ENCODE data around the gene DCLK1.

DCLK1 gene

DNA sequence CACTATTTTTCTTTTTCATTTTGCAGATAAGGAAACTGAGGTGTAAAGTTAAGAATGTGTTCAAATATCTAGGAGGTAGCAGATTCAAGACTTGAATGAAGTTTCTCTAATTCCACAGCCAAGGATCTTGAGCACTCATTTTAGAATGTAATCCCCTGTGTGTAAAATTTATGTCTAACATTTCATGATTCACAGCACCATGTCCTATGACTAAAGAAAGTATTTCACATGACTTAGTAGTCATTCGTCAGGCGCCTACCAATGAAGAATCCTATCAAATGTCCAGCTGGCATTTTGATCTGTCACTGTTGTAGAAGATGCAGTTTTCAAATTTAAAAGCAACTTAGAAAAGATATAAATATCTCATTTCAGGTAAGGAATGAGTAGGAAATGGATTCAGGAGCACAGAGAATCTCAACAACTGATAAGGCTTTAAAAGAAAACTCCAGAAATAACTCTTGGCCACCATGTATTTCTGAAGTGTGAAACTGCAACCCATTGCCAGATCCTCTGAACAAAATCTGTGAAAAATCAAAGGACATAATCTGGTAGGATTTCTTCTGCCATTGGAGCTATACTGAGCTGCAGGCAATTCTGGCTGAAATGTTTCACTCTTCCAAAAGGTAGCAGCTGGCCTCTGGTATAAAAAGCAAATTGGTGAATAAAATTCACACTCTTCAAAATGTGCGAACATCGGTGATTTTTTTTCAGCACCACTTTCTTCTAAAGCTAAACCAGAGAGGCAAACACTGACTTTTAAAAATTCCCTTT lies 92.2 kb downstream of the DCLK1 start:
- DNase-seq (ENCODE audit: low read depth in 1 of 2, low spot score in 1 of 2): no peak
- no peaks in the 10 kb centered on the region for H3K27me3 ChIP-seq (ENCODE audit: insufficient read depth, poor library complexity, severe bottlenecking)
- H3K27ac ChIP-seq (replicated peaks): no peak overlapping the region
- no peak overlapping the region for H3K4me3 ChIP-seq (replicated peaks; ENCODE audit: insufficient read depth, low read length)
- TF ChIP-seq SPI1 (IDR thresholded peaks at IDR 0.05; ENCODE audit: borderline replicate concordance, low read depth) (no peak), POLR2AphosphoS5 (IDR thresholded peaks at IDR 0.05; ENCODE audit: low read depth) (no peak), GABPA (IDR thresholded peaks at IDR 0.05; ENCODE audit: low read depth) (no peak), REST (IDR thresholded peaks at IDR 0.05; ENCODE audit: insufficient replicate concordance, low read depth) (no peak)
- TF ChIP-seq, protein P1, sequence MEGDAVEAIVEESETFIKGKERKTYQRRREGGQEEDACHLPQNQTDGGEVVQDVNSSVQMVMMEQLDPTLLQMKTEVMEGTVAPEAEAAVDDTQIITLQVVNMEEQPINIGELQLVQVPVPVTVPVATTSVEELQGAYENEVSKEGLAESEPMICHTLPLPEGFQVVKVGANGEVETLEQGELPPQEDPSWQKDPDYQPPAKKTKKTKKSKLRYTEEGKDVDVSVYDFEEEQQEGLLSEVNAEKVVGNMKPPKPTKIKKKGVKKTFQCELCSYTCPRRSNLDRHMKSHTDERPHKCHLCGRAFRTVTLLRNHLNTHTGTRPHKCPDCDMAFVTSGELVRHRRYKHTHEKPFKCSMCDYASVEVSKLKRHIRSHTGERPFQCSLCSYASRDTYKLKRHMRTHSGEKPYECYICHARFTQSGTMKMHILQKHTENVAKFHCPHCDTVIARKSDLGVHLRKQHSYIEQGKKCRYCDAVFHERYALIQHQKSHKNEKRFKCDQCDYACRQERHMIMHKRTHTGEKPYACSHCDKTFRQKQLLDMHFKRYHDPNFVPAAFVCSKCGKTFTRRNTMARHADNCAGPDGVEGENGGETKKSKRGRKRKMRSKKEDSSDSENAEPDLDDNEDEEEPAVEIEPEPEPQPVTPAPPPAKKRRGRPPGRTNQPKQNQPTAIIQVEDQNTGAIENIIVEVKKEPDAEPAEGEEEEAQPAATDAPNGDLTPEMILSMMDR (IDR thresholded peaks at IDR 0.05; ENCODE audit: insufficient read depth, low read length): no peak

GRCh38 chr13:36033035-36033434 lies 98.1 kb downstream of the DCLK1 start:
- TF ChIP-seq POLR2AphosphoS5 (IDR thresholded peaks at IDR 0.05; ENCODE audit: low read depth) (no peak), SPI1 (IDR thresholded peaks at IDR 0.05; ENCODE audit: borderline replicate concordance, low read depth) (no peak), REST (IDR thresholded peaks at IDR 0.05; ENCODE audit: insufficient replicate concordance, low read depth) (no peak), GABPA (IDR thresholded peaks at IDR 0.05; ENCODE audit: low read depth) (no peak)
- TF ChIP-seq, protein P1 (IDR thresholded peaks at IDR 0.05; ENCODE audit: insufficient read depth, low read length): no peak
- Histone ChIP-seq H3K27ac (replicated peaks) (no peak overlapping the region), H3K27me3 (ENCODE audit: insufficient read depth, poor library complexity, severe bottlenecking) (no peaks in the 10 kb centered on the region), H3K4me3 (replicated peaks; ENCODE audit: insufficient read depth, low read length) (no peak overlapping the region)
- no peak for DNase-seq (ENCODE audit: low read depth in 1 of 2, low spot score in 1 of 2)

DNA sequence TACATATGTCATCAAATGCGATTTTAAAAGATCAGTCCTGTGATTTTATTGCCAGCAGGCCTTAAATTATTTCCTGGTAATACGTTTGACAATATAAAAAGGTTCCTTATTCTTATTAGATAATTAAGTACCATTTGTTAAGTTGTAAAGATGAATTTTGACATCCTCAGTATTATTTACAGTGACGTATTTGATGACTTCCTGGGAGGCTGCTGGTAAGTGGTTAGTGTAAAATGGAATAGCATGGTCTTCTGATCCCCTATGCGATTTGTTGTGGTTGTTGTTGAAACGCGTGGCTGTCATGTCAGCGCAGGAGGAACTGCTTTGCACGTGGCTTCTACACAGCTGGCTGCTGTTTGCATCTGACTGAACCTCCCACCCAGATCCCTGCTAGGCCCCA lies 99.7 kb downstream of the DCLK1 start:
- no peak for DNase-seq (ENCODE audit: low read depth in 1 of 2, low spot score in 1 of 2)
- no peaks in the 10 kb centered on the region for H3K27me3 ChIP-seq (ENCODE audit: insufficient read depth, poor library complexity, severe bottlenecking)
- TF ChIP-seq, protein P1 (IDR thresholded peaks at IDR 0.05; ENCODE audit: insufficient read depth, low read length): no peak
- TF ChIP-seq POLR2AphosphoS5 (IDR thresholded peaks at IDR 0.05; ENCODE audit: low read depth) (no peak), SPI1 (IDR thresholded peaks at IDR 0.05; ENCODE audit: borderline replicate concordance, low read depth) (no peak), GABPA (IDR thresholded peaks at IDR 0.05; ENCODE audit: low read depth) (no peak), REST (IDR thresholded peaks at IDR 0.05; ENCODE audit: insufficient replicate concordance, low read depth) (no peak)
- no peak overlapping the region for H3K4me3 ChIP-seq (replicated peaks; ENCODE audit: insufficient read depth, low read length)
- H3K27ac ChIP-seq (replicated peaks): no peak overlapping the region
